H1 (cell line): ENCODE data around the gene KRTAP5-6. TPM values are rescaled to one million over a fixed set of nuclear protein-coding genes. Genes with fewer than 3 reads are reported as not detected.

Experiments
- CTCF ChIA-PET: fragments of 300-600 bp; sonication (Branson Sonifier 250); formaldehyde crosslinking; loops from one replicate; lab custom pipeline; 2021; ENCODE audit not compliant: partially characterized antibody; lab: Charles Lee
- POLR2A ChIA-PET: fragments of 300-600 bp; sonication (Branson Sonifier 250); formaldehyde crosslinking; loops from one replicate; lab custom pipeline; 2021; ENCODE audit warnings: inconsistent platforms; ENCODE audit not compliant: partially characterized antibody; lab: Charles Lee
- DNase-seq, 2 experiments: peaks; one replicate each; pipeline versions ENCODE4 v3.0.0 to v3.0.0-alpha.2; 2010 to 2022; ENCODE audit warnings: low spot score in 2 of 2, low read depth in 1 of 2, mixed read lengths in 1 of 2
- FAIRE-seq: peaks from 2 replicates; lab custom pipeline; 2011; peaks lifted over from hg19 to GRCh38; lab: Jason Lieb, UNC
- H2AFZ ChIP-seq: 2 replicates; pipeline ENCODE4 v1.8.1; 2012; ENCODE audit warnings: low read length, inconsistent platforms
- H2AK5ac ChIP-seq: 2 replicates; pipeline ENCODE4 v1.6.1; 2013; ENCODE audit warnings: low read depth, low read length
- H2BK120ac ChIP-seq: replicated peaks from 2 replicates; pipeline ENCODE3; 2013; ENCODE audit warnings: low read depth, low read length, inconsistent platforms
- H2BK12ac ChIP-seq: 2 replicates; pipeline ENCODE4 v1.6.1; 2013; ENCODE audit warnings: low read depth, low read length
- H2BK15ac ChIP-seq: 2 replicates; pipeline ENCODE4 v1.6.1; 2013; ENCODE audit warnings: low read length
- H2BK20ac ChIP-seq: 2 replicates; pipeline ENCODE4 v1.6.1; 2013; ENCODE audit warnings: low read length
- H2BK5ac ChIP-seq: 2 replicates; pipeline ENCODE4 v1.6.1; 2013; ENCODE audit warnings: low read depth, low read length
- H3K14ac ChIP-seq: 2 replicates; pipeline ENCODE4 v1.6.1; 2013; ENCODE audit warnings: inconsistent platforms; ENCODE audit not compliant: insufficient read length
- H3K18ac ChIP-seq: 2 replicates; pipeline ENCODE4 v1.6.1; 2013; ENCODE audit warnings: low read length; ENCODE audit errors: extremely low read depth
- H3K23ac ChIP-seq: 2 replicates; pipeline ENCODE4 v1.6.1; 2013; ENCODE audit warnings: inconsistent platforms; ENCODE audit not compliant: insufficient read length
- H3K23me2 ChIP-seq: 2 replicates; pipeline ENCODE4 v1.6.1; 2013; ENCODE audit warnings: low read depth, low read length
- H3K27ac ChIP-seq: 2 replicates; pipeline ENCODE4 v1.6.1; 2011; ENCODE audit warnings: low read depth, low read length, inconsistent platforms
- H3K27me3 ChIP-seq, 4 experiments: replicated peaks in 1 of 4; 1 replicate in 1 of 4; 2 replicates in 3 of 4; pipeline versions ENCODE4 v1.6.1 to v1.8.1; 2011 to 2013; ENCODE audit warnings: low read length in 3 of 4, mild to moderate bottlenecking in 3 of 4, inconsistent platforms in 2 of 4, mixed read lengths in 2 of 4, moderate library complexity in 1 of 4; ENCODE audit not compliant: control insufficient read depth in 3 of 4, insufficient read depth in 3 of 4; ENCODE audit errors: extremely low read depth in 1 of 4
- H3K36me3 ChIP-seq, 4 experiments: 2 replicates each; pipeline versions ENCODE4 v1.6.1 to v1.8.1; 2011 to 2013; ENCODE audit warnings: mild to moderate bottlenecking in 4 of 4, low read length in 3 of 4, moderate library complexity in 2 of 4, control low read depth in 1 of 4, inconsistent platforms in 1 of 4; ENCODE audit not compliant: insufficient read depth in 4 of 4, control insufficient read depth in 2 of 4
- H3K4ac ChIP-seq: replicated peaks from 2 replicates; pipeline ENCODE3; 2013; ENCODE audit warnings: low read length, low read depth, mixed read lengths, inconsistent platforms; ENCODE audit not compliant: insufficient read length
- H3K4me1 ChIP-seq, 4 experiments: replicated peaks in 1 of 4; 1 replicate in 1 of 4; 2 replicates in 3 of 4; pipeline versions ENCODE4 v1.6.1 to v1.8.1; 2011 to 2013; ENCODE audit warnings: low read length in 3 of 4, inconsistent platforms in 2 of 4, mixed read lengths in 1 of 4; ENCODE audit not compliant: insufficient read depth in 4 of 4, control insufficient read depth in 3 of 4
- H3K4me2 ChIP-seq, 2 experiments: 2 replicates each; pipeline versions ENCODE4 v1.6.1 to v1.8.1; 2011 to 2013; ENCODE audit warnings: low read depth in 2 of 2, low read length in 2 of 2, control low read depth in 1 of 2, inconsistent platforms in 1 of 2, mild to moderate bottlenecking in 1 of 2; ENCODE audit not compliant: insufficient read depth in 1 of 2
- H3K4me3 ChIP-seq, 4 experiments: fragments of 200-600, 300-600 bp in 1 of 4; sonication (generic), shearing (Covaris generic), sonication (Bioruptor Twin) in 1 of 4; 2 replicates each; pipeline versions ENCODE4 v1.5.1 to v1.8.1; 2011 to 2016; ENCODE audit warnings: low read length in 4 of 4, low read depth in 3 of 4, control low read depth in 2 of 4, inconsistent platforms in 2 of 4, mild to moderate bottlenecking in 2 of 4, mixed read lengths in 1 of 4, moderate library complexity in 1 of 4; ENCODE audit not compliant: insufficient read depth in 2 of 4; ENCODE audit errors: extremely low read depth in 1 of 4
- H3K56ac ChIP-seq: replicated peaks from 2 replicates; pipeline ENCODE3; 2013; ENCODE audit warnings: low read depth, mild to moderate bottlenecking, mixed read lengths, low read length, inconsistent platforms; ENCODE audit not compliant: insufficient read length
- H3K79me1 ChIP-seq: 2 replicates; pipeline ENCODE4 v1.6.1; 2013; ENCODE audit warnings: low read depth, low read length, control low read depth
- H3K79me2 ChIP-seq, 2 experiments: 2 replicates each; pipeline versions ENCODE4 v1.6.1 to v1.8.1; 2012 to 2013; ENCODE audit warnings: low read length in 2 of 2, mild to moderate bottlenecking in 2 of 2, inconsistent platforms in 1 of 2; ENCODE audit not compliant: insufficient read depth in 2 of 2, control insufficient read depth in 1 of 2
- H3K9ac ChIP-seq, 4 experiments: replicated peaks in 1 of 4; 1 replicate in 1 of 4; 2 replicates in 3 of 4; pipeline versions ENCODE4 v1.6.1 to v1.8.1; 2011 to 2013; ENCODE audit warnings: low read depth in 3 of 4, low read length in 3 of 4, control low read depth in 2 of 4, mild to moderate bottlenecking in 2 of 4, moderate library complexity in 2 of 4, inconsistent platforms in 1 of 4; ENCODE audit errors: extremely low read depth in 1 of 4
- H3K9me3 ChIP-seq, 2 experiments: 2 replicates each; pipeline versions ENCODE4 v1.6.1 to v1.8.1; 2012 to 2013; ENCODE audit warnings: mild to moderate bottlenecking in 2 of 2, moderate library complexity in 2 of 2, control low read depth in 1 of 2, inconsistent platforms in 1 of 2, low read depth in 1 of 2, low read length in 1 of 2, mixed read lengths in 1 of 2; ENCODE audit not compliant: insufficient read depth in 2 of 2
- H4K20me1 ChIP-seq, 2 experiments: replicated peaks in 1 of 2; 2 replicates each; pipeline versions ENCODE3 to v1.8.1; 2011 to 2013; ENCODE audit warnings: inconsistent platforms in 2 of 2, low read length in 2 of 2, mild to moderate bottlenecking in 1 of 2; ENCODE audit not compliant: insufficient read depth in 2 of 2, control insufficient read depth in 1 of 2
- H4K5ac ChIP-seq: 2 replicates; pipeline ENCODE4 v1.6.1; 2013; ENCODE audit warnings: low read length, low read depth, mixed read lengths, inconsistent platforms; ENCODE audit not compliant: insufficient read length
- H4K8ac ChIP-seq: 2 replicates; pipeline ENCODE4 v1.8.0; 2013; ENCODE audit warnings: mild to moderate bottlenecking, moderate library complexity, low read length, inconsistent platforms; ENCODE audit not compliant: insufficient read depth; ENCODE audit errors: extremely low read depth
- H4K91ac ChIP-seq: replicated peaks from 2 replicates; pipeline ENCODE3; 2013; ENCODE audit warnings: low read length, mixed read lengths, inconsistent platforms; ENCODE audit not compliant: insufficient read length
- EGR1 ChIP-seq: IDR thresholded peaks from 2 replicates; pipeline ENCODE4 v1.6.1; 2011; ENCODE audit warnings: low read depth, low read length, borderline replicate concordance
- GTF2F1 ChIP-seq: IDR thresholded peaks from 2 replicates; pipeline ENCODE4 v1.6.1; 2012; ENCODE audit warnings: low read depth, low read length, improper control_type of control experiment, borderline replicate concordance
- MAX ChIP-seq: IDR thresholded peaks from 2 replicates; pipeline ENCODE4 v1.6.1; 2012; ENCODE audit warnings: inconsistent platforms
- YY1 ChIP-seq: IDR thresholded peaks from 2 replicates; pipeline ENCODE4 v1.6.1; 2011; ENCODE audit warnings: low read depth, mild to moderate bottlenecking, low read length
- ZNF274 ChIP-seq: IDR thresholded peaks from 2 replicates; pipeline ENCODE4 v1.7.0; 2012; ENCODE audit warnings: low read length, borderline replicate concordance; ENCODE audit errors: extremely low read depth
- WGBS, 2 experiments: shearing (Covaris generic) in 1 of 2; methylation state at CpG; one replicate each; pipeline versions ENCODE4 v1.1.6 to v1.1.7; 2013 to 2015; ENCODE audit warnings: low lambda C conversion rate in 2 of 2, mixed read lengths in 2 of 2, inconsistent platforms in 1 of 2, low coverage in 1 of 2, missing lambda C conversion rate in 1 of 2; ENCODE audit not compliant: insufficient replicate concordance in 2 of 2, insufficient coverage in 1 of 2, insufficient read length in 1 of 2; ENCODE audit errors: extremely low coverage in 1 of 2, missing lambda C conversion rate in 1 of 2; 5-methylcytosine and 5-hydroxymethylcytosine counted together
- polyA plus RNA-seq, 7 experiments: library from polyadenylated mRNA; depleted of rRNA in 3 of 7; stranded (reverse) in 5 of 7; unstranded in 2 of 7; fragments of >200 nt in 5 of 7; fragments of 200-250 nt in 2 of 7; gene quantifications; 1 replicate in 5 of 7; 2 replicates in 1 of 7; 4 replicates in 1 of 7; pipeline versions ENCODE4 v1.2.1 to v1.2.3, GENCODE V29; 2011 to 2013; ENCODE audit warnings: missing spikeins in 2 of 7, mixed read lengths in 2 of 7
- total RNA-seq: library from RNA; stranded (reverse); fragmentation: NEBNext Ultra II Directional; extraction: Animal tissue kit (Norgen Biotek cat#: 25700); gene quantifications from 2 replicates; pipeline ENCODE4 v1.2.1, GENCODE V29; 2021

KRTAP5-6 gene
- total and polyA plus RNA-seq, 2 of the 8 experiments (the other 6 are each of a cell fraction or from before 2014, with no cell fraction given), result not detected

GRCh38 chr11:1746511-1746931 is 49.5 kb downstream of the KRTAP5-6 start:
- peaks cover 12 to 36% (median 27%) of the 10 kb centered on the region in 4 experiments; a peak in 6 of 7 replicates for H3K27me3 ChIP-seq
- no peak overlapping the region for H2BK15ac ChIP-seq
- no peak overlapping the region for H3K56ac ChIP-seq
- H3K4me1 ChIP-seq, result peaks cover 0 to 12% (median 4%) of the 10 kb centered on the region in 4 experiments; a peak in 5 of 7 replicates
- DNase-seq, result no peak
- no peak overlapping the region for H3K9ac ChIP-seq
- 90% methylated on average over 20 of the region's 22 CpGs; no CpG with 5 or more reads in 1 of the 2 experiments for WGBS, 2 experiments
- no peak overlapping the region for H3K14ac ChIP-seq
- no peak overlapping the region for H4K91ac ChIP-seq
- no peak overlapping the region for H4K8ac ChIP-seq
- H4K20me1 ChIP-seq, result peaks cover 4 to 15% of the 10 kb centered on the region in 2 experiments
- POLR2A ChIA-PET, result no interaction called here
- H2AK5ac ChIP-seq, result peak overlapping the region; percentile 3; the same call in 1 of the 2 replicates
- no peak for FAIRE-seq
- no peaks in the 10 kb centered on the region for H3K79me1 ChIP-seq
- H4K5ac ChIP-seq, result no peak overlapping the region
- no peak overlapping the region for H2BK12ac ChIP-seq
- H3K36me3 ChIP-seq, result no peaks in the 10 kb centered on the region; a peak in 2 of 8 replicates
- H3K9me3 ChIP-seq, result peaks cover 0 to 5% of the 10 kb centered on the region in 2 experiments; a peak in 2 of 4 replicates
- H3K23me2 ChIP-seq, result peaks cover 19% of the 10 kb centered on the region
- no peak overlapping the region for H2AFZ ChIP-seq
- no peak overlapping the region for H2BK120ac ChIP-seq
- H2BK5ac ChIP-seq, result no peak overlapping the region
- H2BK20ac ChIP-seq, result no peak overlapping the region
- no peak overlapping the region for H3K27ac ChIP-seq
- H3K4ac ChIP-seq, result no peak overlapping the region
- no peak overlapping the region for H3K23ac ChIP-seq
- H3K4me3 ChIP-seq, result no peak overlapping the region
- H3K4me2 ChIP-seq, result no peak overlapping the region
- CTCF ChIA-PET, result interaction anchor here (1.1 to 1.3 kb wide), 2 partner anchors 20 to 94 kb away, joined by 4 to 5 read pairs; no protein-coding TSS in a partner anchor
- H3K18ac ChIP-seq, result no peak overlapping the region
- no peaks in the 10 kb centered on the region for H3K79me2 ChIP-seq
- TF ChIP-seq GTF2F1, result no peak
- TF ChIP-seq MAX, result no peak
- no peak for TF ChIP-seq YY1
- no peak for TF ChIP-seq ZNF274
- TF ChIP-seq EGR1, result no peak
